Transverse colon (tissue), 3 donors: Measurements from ENCODE around the gene TMEM47.

Experiments used
- CTCF ChIP-seq, 5 experiments: fragments of 200-600 bp in 3 of 5; fragments of 450-650 bp in 2 of 5; sonication (generic) in 3 of 5; IDR thresholded peaks; 1 replicate in 2 of 5; 2 replicates in 3 of 5; pipeline ENCODE4 v1.5.1; 2016 to 2017; ENCODE audit warnings: antibody characterized with exemption in 5 of 5, inconsistent platforms in 3 of 5, mild to moderate bottlenecking in 2 of 5, moderate library complexity in 1 of 5
- POLR2A ChIP-seq: fragments of 450-650 bp; IDR thresholded peaks from one replicate; pipeline ENCODE4 v1.6.1; 2016; ENCODE audit warnings: antibody characterized with exemption, mild to moderate bottlenecking, moderate library complexity

DNA sequence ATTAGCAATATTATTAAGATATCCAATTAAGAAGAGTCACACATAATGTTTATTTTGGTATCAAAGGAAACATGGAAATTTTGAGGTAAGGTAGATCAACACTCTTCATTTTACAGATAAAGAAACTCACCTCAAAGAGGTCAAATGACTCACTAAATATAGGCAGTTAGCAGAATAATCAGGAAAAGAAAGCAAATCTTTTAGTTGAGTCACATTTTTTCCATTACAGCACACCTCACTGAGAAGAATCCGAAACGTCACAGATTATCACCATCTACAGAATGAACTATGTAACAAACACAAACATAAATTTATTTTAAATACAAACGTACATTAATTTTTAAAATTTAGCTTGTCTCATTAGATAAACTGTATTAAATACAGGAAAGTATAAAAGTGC is 70.1 kb downstream of the TMEM47 start:
- TF ChIP-seq CTCF (IDR thresholded peaks at IDR 0.05) (no peak), POLR2A (no peak)
